Inferior parietal cortex (tissue), 1 donor: ENCODE data around the gene NT5DC2.

Experiments used
- DNase-seq: peaks from one replicate; pipeline ENCODE4 v3.0.0-alpha.2; 2016; ENCODE audit errors: extremely low spot score

The NT5DC2 gene

DNA sequence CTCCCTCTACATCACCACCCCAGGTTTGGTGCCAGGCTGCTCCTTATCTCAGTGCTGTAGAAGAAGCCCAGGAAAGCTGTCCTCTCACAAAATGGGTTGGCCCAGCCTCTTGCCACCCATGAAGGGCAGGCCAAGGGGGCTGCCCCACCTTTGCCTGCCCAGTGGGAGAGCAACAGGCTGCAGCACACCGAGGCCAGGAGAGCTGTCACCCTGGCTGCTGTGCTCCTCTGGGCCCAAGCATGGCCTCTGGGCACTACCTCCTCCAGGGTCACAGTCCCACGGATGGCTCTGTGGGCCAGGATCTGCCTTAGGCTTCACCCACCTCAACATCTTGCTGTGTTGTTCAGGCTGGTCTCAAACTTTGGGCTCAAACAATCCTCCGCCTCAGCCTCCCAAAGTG, 44.9 kb downstream of the NT5DC2 start:
- no peak for DNase-seq

DNA sequence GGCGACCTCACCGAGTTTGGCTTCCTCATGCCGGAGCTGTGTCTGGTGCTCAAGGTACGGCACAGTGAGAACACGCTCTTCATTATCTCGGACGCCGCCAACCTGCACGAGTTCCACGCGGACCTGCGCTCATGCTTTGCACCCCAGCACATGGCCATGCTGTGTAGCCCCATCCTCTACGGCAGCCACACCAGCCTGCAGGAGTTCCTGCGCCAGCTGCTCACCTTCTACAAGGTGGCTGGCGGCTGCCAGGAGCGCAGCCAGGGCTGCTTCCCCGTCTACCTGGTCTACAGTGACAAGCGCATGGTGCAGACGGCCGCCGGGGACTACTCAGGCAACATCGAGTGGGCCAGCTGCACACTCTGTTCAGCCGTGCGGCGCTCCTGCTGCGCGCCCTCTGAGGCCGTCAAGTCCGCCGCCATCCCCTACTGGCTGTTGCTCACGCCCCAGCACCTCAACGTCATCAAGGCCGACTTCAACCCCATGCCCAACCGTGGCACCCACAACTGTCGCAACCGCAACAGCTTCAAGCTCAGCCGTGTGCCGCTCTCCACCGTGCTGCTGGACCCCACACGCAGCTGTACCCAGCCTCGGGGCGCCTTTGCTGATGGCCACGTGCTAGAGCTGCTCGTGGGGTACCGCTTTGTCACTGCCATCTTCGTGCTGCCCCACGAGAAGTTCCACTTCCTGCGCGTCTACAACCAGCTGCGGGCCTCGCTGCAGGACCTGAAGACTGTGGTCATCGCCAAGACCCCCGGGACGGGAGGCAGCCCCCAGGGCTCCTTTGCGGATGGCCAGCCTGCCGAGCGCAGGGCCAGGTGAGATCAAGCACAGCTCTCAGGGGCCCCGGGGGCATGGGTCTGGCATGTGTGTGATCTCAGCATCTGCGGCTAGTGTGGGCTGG, 45.6 kb downstream of the NT5DC2 start:
- DNase-seq: no peak

DNA sequence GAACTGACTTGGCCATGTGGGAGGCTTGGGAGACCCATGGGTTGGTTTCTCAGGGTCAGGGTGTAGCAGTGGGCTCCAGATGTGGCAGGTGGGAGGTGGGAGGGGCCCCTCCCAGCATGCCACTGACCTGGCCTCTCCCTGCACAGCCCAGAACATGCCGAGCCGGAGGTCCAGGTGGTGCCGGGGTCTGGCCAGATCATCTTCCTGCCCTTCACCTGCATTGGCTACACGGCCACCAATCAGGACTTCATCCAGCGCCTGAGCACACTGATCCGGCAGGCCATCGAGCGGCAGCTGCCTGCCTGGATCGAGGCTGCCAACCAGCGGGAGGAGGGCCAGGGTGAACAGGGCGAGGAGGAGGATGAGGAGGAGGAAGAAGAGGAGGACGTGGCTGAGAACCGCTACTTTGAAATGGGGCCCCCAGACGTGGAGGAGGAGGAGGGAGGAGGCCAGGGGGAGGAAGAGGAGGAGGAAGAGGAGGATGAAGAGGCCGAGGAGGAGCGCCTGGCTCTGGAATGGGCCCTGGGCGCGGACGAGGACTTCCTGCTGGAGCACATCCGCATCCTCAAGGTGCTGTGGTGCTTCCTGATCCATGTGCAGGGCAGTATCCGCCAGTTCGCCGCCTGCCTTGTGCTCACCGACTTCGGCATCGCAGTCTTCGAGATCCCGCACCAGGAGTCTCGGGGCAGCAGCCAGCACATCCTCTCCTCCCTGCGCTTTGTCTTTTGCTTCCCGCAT, 46.4 kb downstream of the NT5DC2 start:
- no peak for DNase-seq

DNA sequence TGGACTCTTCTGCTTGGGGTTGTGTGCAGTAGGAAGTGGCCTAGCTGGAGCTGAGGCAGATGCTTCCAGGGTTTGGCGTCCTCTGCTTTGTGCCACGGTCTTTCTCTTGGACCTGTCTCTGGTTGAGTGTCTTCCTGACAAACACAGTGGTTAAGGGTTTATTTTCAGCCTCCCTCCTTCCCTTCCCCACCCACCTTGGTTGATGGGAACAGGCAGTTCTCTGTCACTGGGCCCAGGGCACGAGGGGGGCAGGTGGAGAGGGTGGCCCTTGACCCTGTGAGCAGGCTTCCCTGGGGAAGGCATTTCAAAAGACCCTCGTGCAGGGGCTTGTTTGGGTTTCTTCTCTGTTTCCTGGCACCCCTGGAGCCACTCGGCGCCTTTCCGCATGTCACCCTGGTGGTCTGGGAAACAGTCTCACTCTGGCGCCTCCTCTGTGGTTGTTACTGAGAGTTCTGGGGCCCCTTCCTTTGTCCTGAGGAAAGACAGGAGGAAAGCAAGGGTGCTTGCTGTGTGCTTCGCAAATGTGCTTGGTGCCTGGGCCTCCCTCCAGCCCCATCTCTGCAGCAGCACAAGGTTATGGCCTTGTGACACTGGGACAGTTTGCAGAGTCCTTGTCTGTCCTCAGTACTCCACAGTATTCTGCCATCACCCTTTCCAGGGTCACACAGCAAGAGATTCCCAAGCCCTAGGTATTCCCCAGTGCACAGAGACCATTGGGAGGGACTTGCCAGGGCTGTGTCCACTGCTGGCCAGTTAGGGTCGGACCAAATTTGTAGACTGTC, 48.8 kb downstream of the NT5DC2 start:
- no peak for DNase-seq

DNA sequence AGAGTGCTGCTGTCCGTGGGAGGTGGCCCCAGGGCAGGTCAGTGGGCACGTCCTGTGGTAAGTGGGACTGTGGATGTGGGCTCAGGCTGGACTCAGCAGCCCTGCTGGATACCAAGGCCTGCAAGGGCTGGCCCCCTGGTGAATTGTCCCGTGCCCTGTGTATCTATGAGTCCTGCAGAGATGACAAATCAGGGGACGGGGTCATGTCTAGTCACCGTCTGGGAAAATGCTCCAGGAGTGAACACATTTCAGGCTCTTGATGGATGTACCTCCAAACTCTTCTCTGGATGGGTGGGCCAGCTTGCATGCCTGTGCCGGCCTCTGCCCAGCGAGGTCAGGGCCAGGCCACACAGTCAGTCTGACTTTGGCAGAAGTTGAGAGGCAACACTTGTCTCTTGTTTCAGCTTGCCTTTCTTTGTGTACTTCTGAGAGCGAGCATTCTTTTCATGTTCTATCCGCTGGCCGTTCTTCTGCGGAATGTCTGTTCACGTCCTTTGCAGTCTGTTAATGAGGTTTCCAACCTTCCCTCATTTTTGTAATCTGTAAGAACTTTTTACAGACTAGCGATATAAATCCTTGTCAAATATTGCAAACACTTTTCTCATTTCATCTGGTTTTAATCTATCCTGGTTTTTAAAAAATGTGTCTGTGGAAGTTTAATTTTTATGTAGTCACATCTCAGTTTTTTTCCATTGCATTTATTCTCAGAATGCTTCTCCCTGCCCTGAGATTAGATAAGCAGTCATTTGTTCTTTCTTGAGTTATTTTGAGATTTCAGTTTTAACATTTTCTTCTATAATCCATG, 49.9 kb downstream of the NT5DC2 start:
- no peak for DNase-seq

DNA sequence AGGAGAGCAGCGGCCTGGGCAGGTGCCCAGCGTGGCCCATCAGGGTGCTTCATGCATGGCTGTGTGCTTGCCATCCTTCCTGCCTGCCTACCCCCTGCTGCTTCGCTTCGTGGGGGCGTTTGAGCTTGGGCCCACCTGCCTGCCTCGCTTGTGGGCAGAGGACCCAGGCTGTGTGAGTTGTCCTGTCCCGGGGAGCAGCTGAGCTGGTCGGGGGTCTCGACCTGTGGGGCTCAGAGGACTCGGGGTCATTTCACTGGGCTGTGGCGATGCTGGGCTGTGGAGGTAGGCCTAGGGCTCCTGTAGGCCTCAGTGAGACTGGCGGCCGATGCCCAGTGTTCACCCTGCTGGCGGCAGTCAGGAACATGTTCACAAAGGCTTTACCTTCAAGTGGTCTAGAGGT, 50.6 kb downstream of the NT5DC2 start:
- DNase-seq: no peak

DNA sequence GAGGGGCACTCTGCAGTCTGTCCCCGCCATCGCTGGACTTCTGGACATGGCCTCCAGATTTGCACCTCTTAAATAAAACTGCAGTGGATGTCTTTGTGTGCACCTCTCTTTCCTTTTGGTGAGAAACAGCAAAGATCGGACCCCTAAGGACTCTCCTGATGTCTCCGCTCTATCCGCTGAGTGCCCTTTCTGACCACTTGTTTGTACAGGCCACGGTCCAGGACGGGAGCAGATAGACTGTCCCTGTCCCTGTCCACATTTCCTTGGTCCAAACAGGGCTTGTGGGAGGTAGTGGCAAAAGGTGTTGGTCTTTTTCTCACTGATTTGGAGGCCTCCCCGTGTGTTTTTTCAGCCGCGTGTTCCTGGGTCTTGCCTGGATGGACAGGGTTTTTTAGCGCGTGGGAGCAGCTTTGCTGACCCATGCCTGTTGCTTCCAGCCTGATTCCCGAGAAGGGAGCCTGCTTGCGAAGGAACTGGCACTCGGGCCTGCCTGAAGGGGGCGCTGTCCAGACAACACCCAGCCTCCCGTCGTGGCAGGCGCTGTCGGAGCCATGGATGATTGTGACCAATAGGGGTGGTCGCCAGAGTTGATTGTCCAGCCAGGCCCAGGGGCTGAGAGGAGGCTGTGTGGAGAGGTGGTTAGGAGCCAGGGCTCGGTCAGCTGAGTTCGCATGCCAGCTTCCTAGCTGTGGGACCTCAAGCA, 51.7 kb downstream of the NT5DC2 start:
- DNase-seq: no peak

DNA sequence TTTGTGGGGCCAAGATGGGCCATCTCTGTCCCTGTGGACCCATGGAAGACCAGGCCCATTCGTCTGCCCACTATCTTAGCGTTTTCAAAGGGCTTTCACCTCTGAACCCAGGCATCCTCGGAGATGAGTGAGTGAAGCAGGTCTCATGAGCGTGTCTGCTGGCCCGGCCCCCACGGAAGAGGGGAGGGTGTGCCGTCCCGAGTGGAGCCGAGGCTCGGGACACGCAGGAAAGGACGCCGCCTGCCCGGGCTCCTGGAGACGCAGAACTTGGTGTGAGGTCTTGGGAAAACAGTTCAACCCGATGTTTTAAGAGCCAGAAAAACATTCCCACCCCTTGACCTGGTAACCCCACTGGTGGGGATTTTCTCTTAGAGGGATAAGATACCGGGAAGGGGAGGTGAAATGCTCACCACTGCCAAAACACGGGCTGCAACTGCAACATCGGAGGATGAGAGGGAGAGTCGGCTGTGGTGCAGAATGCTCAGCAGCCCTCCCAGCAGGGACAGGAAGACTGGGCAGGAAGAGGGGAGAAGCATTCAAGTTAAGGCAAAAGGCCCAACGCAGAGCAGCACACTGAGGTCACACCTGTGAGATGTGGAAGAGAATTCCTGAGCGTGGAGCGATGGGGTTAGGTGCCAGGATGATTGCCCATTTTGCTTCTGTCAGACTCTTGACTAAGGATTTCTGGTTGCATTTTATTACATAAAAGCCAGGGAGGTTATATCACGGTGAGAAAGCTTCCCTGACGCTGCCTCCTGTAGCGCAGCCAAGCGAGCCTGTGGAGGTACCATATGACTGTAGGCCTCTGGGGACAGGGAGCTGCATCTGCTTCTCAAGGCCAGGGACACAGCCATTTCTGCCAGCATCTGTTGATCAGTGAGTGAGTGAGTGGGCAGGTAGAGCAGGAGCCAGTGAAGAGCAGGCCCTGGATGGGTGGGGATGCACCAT, 52.6 kb downstream of the NT5DC2 start:
- DNase-seq: peak; percentile 42

DNA sequence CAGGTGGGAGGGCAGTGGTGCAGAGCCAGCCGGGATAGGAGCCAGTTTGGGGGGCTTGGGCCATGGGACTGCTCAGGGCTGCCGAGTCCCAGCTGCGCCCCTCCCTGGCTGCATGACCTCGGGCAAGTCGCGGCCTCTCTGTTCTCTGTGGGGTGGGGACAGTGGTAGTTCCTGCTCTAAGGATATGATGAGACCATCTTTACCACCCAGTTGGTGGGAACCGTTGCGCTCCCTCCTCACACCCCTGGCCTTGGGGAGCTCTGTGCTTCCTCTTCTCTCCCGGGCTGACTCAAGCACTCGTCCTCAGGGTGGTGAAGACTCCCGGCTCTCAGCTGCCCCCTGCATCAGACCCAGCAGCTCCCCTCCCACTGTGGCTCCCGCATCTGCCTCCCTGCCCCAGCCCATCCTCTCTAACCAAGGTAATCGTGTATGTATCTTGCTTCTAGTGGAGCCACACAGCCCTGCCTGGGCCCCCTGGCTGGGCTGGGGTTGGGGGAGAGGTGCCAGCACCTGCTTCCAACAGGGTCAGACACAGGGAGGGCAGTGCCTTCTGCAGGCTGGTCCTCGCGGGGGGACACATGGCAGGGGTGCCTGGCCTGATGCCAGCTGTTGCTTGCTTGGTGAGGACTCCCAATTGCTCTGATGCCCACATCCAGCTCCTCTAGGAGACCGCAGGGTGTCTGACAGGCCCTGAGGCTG, 53.6 kb downstream of the NT5DC2 start:
- DNase-seq: no peak

DNA sequence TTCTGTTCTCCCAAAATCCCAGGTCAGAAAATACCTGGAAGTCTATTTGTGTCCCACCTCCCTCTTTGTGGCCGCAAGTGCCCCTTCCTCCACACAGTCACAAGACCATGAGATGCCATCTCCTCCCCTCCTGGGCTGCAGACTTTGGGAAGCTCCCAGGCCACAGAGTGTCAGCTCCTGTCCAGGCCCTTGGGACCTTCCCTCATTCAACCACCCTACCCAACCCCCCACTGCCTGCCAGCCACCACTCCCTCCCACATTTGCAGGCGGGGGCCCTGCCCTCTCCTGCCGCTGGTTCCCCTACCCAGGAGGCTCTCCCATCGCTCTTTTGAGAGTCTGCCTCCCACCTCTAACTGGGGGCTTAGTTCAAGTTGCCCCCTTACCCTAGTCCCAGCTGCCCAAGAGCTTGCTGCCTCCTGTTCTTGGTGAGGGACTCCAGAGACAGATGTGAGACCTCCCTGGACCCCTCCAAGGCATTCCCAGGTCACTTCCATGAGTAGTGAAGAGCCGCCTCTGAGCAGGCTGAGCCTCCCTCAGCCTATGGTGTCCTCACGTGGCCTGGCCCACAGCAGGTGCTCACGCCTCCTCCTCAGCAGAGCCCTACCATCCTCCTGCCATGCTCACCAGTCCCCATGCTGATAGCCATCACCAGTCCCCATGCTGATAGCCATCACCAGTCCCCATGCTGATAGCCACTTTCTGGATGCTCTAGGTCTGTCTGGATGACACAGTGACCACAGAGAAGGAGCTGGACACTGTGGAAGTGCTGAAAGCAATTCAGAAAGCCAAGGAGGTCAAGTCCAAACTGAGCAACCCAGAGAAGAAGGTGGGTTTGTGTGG, 54.4 kb downstream of the NT5DC2 start:
- no peak for DNase-seq

DNA sequence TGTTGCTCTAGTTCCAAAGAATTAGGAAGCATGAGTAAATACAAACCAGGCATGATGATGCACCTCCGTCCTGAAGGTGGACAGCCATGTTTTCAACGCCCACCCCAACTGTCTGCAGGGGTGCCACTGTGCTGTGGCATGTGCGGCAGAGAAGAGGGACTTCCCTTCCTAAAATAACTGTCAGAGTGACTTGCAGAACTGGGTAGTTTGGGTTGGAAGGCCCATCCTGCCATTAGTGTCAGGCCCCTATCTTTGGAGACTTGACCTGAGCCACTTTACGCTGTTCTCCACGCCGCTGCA, 55.9 kb downstream of the NT5DC2 start:
- DNase-seq: no peak

DNA sequence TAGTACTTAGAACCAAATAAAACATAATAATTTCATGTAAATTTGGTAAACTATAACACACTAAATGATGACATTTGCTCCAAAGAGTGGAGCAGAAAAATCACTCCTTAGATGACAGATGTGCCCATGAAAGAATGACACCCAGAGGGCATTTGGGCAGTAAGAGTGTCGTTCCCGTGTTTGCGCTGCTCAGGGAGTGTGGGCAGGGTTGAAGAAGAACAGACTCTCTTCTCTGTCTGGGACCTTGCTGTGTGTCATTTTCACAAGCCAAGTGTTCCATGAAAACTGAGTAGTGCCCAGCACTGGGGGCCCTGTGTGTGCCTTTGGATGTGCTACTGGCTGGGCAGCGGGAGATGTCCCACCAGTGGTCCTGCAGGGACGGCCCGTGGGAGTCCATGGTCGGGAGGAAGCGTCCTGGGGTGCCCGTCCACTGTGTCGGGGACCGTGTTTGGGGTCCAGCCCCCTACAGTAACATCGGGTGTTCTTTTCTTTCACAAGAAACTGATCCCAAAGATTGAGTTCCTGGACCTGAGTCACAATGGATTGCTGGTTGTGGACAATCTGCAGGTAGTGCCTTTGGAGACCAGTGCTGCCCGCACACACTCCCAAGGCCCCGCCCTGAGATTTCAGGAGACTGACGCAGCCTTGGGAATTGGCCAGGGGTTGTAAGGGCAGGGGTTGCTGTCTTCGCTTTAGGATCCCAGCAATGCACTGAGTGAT, 56.4 kb downstream of the NT5DC2 start:
- no peak for DNase-seq
